Measurements from ENCODE around the gene SERF2. TPM values are rescaled to one million over a fixed set of nuclear protein-coding genes. Genes with fewer than 3 reads are reported as not detected.

Gene SERF2
- total and polyA plus RNA-seq, 2 of the 13 experiments (the other 11 are each of a cell fraction or from before 2014, with no cell fraction given): 811 to 1,257 TPM

- TF ChIP-seq, protein P1, sequence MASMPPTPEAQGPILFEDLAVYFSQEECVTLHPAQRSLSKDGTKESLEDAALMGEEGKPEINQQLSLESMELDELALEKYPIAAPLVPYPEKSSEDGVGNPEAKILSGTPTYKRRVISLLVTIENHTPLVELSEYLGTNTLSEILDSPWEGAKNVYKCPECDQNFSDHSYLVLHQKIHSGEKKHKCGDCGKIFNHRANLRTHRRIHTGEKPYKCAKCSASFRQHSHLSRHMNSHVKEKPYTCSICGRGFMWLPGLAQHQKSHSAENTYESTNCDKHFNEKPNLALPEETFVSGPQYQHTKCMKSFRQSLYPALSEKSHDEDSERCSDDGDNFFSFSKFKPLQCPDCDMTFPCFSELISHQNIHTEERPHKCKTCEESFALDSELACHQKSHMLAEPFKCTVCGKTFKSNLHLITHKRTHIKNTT (CRISPR knock-in tag; IDR thresholded peaks at IDR 0.05): no peak
- TF ChIP-seq ZNF879 (CRISPR knock-in tag; IDR thresholded peaks at IDR 0.05) (no peak), ASH2L (IDR thresholded peaks at IDR 0.05; ENCODE audit: insufficient read length, low read depth, low read length) (peak; percentile 30), ZNF549 (CRISPR knock-in tag; IDR thresholded peaks at IDR 0.05) (no peak), SIX4 (CRISPR knock-in tag; IDR thresholded peaks at IDR 0.05) (no peak), PCBP2 (optimal IDR thresholded peaks at IDR 0.05; ENCODE audit: low read depth, low read length, poor library complexity, severe bottlenecking) (no peak), ZNF839 (CRISPR knock-in tag; IDR thresholded peaks at IDR 0.05; ENCODE audit: borderline replicate concordance) (no peak), RARG (CRISPR knock-in tag; IDR thresholded peaks at IDR 0.05; ENCODE audit: low read depth) (no peak), KDM5B (CRISPR knock-in tag; IDR thresholded peaks at IDR 0.05; ENCODE audit: borderline replicate concordance) (no peak), GABPA (IDR thresholded peaks at IDR 0.05; ENCODE audit: low read depth, low read length) (no peak), GABPA (CRISPR knock-in tag; IDR thresholded peaks at IDR 0.05; ENCODE audit: low read depth) (peak; percentile 52), ZNF143 (CRISPR knock-in tag; IDR thresholded peaks at IDR 0.05) (peak; percentile 45; the same call in 1 of the 2 replicates), HNRNPLL (IDR thresholded peaks at IDR 0.05; ENCODE audit: low read depth, low read length, poor library complexity, severe bottlenecking) (peak; percentile 70), SMARCE1 (IDR thresholded peaks at IDR 0.05; ENCODE audit: borderline replicate concordance) (no peak), ZNF34 (CRISPR knock-in tag; IDR thresholded peaks at IDR 0.05; ENCODE audit: borderline replicate concordance) (no peak), ZNF761 (CRISPR knock-in tag; conservative IDR thresholded peaks at IDR 0.05) (no peak), TFDP2 (CRISPR knock-in tag; IDR thresholded peaks at IDR 0.05) (peak; percentile 90), ZNF282 (IDR thresholded peaks at IDR 0.05; ENCODE audit: partially characterized antibody) (no peak)
- TF ChIP-seq, protein P2, sequence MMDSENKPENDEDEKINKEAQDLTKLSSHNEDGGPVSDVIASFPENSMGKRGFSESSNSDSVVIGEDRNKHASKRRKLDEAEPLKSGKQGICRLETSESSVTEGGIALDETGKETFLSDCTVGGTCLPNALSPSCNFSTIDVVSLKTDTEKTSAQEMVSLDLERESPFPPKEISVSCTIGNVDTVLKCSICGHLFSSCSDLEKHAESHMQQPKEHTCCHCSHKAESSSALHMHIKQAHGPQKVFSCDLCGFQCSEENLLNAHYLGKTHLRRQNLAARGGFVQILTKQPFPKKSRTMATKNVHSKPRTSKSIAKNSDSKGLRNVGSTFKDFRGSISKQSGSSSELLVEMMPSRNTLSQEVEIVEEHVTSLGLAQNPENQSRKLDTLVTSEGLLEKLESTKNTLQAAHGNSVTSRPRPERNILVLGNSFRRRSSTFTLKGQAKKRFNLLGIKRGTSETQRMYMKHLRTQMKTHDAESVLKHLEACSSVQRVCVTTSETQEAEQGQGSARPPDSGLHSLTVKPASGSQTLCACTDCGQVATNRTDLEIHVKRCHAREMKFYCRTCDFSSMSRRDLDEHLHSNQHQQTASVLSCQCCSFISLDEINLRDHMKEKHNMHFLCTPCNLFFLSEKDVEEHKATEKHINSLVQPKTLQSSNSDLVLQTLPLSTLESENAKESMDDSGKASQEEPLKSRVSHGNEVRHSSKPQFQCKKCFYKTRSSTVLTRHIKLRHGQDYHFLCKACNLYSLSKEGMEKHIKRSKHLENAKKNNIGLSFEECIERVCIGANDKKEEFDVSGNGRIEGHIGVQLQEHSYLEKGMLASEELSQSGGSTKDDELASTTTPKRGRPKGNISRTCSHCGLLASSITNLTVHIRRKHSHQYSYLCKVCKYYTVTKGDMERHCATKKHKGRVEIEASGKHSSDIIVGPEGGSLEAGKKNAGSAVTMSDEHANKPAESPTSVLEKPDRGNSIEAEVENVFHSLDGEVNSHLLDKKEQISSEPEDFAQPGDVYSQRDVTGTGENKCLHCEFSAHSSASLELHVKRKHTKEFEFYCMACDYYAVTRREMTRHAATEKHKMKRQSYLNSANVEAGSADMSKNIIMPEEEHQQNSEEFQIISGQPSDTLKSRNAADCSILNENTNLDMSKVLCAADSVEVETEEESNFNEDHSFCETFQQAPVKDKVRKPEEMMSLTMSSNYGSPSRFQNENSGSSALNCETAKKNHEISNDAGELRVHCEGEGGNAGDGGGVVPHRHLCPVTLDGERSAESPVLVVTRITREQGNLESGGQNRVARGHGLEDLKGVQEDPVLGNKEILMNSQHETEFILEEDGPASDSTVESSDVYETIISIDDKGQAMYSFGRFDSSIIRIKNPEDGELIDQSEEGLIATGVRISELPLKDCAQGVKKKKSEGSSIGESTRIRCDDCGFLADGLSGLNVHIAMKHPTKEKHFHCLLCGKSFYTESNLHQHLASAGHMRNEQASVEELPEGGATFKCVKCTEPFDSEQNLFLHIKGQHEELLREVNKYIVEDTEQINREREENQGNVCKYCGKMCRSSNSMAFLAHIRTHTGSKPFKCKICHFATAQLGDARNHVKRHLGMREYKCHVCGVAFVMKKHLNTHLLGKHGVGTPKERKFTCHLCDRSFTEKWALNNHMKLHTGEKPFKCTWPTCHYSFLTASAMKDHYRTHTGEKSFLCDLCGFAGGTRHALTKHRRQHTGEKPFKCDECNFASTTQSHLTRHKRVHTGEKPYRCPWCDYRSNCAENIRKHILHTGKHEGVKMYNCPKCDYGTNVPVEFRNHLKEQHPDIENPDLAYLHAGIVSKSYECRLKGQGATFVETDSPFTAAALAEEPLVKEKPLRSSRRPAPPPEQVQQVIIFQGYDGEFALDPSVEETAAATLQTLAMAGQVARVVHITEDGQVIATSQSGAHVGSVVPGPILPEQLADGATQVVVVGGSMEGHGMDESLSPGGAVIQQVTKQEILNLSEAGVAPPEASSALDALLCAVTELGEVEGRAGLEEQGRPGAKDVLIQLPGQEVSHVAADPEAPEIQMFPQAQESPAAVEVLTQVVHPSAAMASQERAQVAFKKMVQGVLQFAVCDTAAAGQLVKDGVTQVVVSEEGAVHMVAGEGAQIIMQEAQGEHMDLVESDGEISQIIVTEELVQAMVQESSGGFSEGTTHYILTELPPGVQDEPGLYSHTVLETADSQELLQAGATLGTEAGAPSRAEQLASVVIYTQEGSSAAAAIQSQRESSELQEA (CRISPR knock-in tag; IDR thresholded peaks at IDR 0.05; ENCODE audit: not compliant biosample characterization): no peak
Measured at GRCh38 chr15:43826508-43827341, 34.6 kb downstream of the SERF2 start, which contains the start of gene WDR76 (continued).

All from HepG2 (cell line).